Astrocyte (in vitro differentiated cells and primary cell): Measurements from ENCODE around the gene SH2D6. TPM values are rescaled to one million over a fixed set of nuclear protein-coding genes. Genes with fewer than 3 reads are reported as not detected.

Experiments
- DNase-seq: peaks from one replicate; pipeline ENCODE4 v3.0.0-alpha.2; 2010; ENCODE audit warnings: low read depth
- FAIRE-seq: peaks from 2 replicates; lab custom pipeline; 2011; peaks lifted over from hg19 to GRCh38; lab: Jason Lieb, UNC
- H2AFZ ChIP-seq: 2 replicates; pipeline ENCODE4 v1.6.0; 2012; ENCODE audit warnings: low read depth, low read length, inconsistent platforms
- H3K27ac ChIP-seq: 2 replicates; pipeline ENCODE4 v1.5.1; 2011; ENCODE audit warnings: low read depth, low read length, inconsistent platforms
- H3K27me3 ChIP-seq: 2 replicates; pipeline ENCODE4 v1.6.0; 2011; ENCODE audit warnings: low read length, inconsistent platforms; ENCODE audit not compliant: insufficient read depth
- H3K36me3 ChIP-seq: 2 replicates; pipeline ENCODE4 v1.5.1; 2011; ENCODE audit warnings: low read length, inconsistent platforms; ENCODE audit not compliant: insufficient read depth
- H3K4me1 ChIP-seq: 2 replicates; pipeline ENCODE4 v1.5.1; 2011; ENCODE audit warnings: low read length, inconsistent platforms; ENCODE audit not compliant: insufficient read depth
- H3K4me2 ChIP-seq: 2 replicates; pipeline ENCODE4 v1.6.0; 2012; ENCODE audit warnings: low read length, inconsistent platforms
- H3K4me3 ChIP-seq: 2 replicates; pipeline ENCODE4 v1.5.1; 2011; ENCODE audit warnings: low read depth, mild to moderate bottlenecking, low read length, inconsistent platforms; ENCODE audit not compliant: insufficient read depth
- H3K79me2 ChIP-seq: 2 replicates; pipeline ENCODE4 v1.6.0; 2012; ENCODE audit warnings: mild to moderate bottlenecking, low read length, inconsistent platforms; ENCODE audit not compliant: insufficient read depth
- H3K9ac ChIP-seq: 2 replicates; pipeline ENCODE4 v1.6.0; 2012; ENCODE audit warnings: mild to moderate bottlenecking, low read length, inconsistent platforms
- H3K9me3 ChIP-seq: 2 replicates; pipeline ENCODE4 v1.5.1; 2012; ENCODE audit warnings: low read depth, mild to moderate bottlenecking, low read length, inconsistent platforms; ENCODE audit not compliant: insufficient read depth
- H4K20me1 ChIP-seq: 2 replicates; pipeline ENCODE4 v1.6.0; 2012; ENCODE audit warnings: low read length, inconsistent platforms; ENCODE audit not compliant: insufficient read depth
- H3K27ac Mint-ChIP-seq: one replicate; pipeline ENCODE4 v1.8.0; 2021; ENCODE audit warnings: mild to moderate bottlenecking, mixed read lengths; ENCODE audit not compliant: unreplicated experiment
- H3K27me3 Mint-ChIP-seq: one replicate; pipeline ENCODE4 v1.8.0; 2021; ENCODE audit warnings: low read depth, mixed read lengths; ENCODE audit not compliant: unreplicated experiment
- H3K36me3 Mint-ChIP-seq: one replicate; pipeline ENCODE4 v1.8.0; 2021; ENCODE audit warnings: low read depth, mixed read lengths; ENCODE audit not compliant: unreplicated experiment
- H3K4me1 Mint-ChIP-seq: one replicate; pipeline ENCODE4 v1.8.0; 2021; ENCODE audit warnings: low read depth, mixed read lengths; ENCODE audit not compliant: unreplicated experiment
- H3K4me3 Mint-ChIP-seq: one replicate; pipeline ENCODE4 v1.8.0; 2021; ENCODE audit warnings: mild to moderate bottlenecking, moderate library complexity, mixed read lengths; ENCODE audit not compliant: unreplicated experiment
- H3K9me3 Mint-ChIP-seq: one replicate; pipeline ENCODE4 v1.8.0; 2021; ENCODE audit warnings: mild to moderate bottlenecking, mixed read lengths; ENCODE audit not compliant: unreplicated experiment
- CTCF ChIP-seq: IDR thresholded peaks from 2 replicates; pipeline ENCODE4 v1.5.1; 2011; ENCODE audit warnings: low read depth, mild to moderate bottlenecking, inconsistent platforms, low read length, moderate library complexity; ENCODE audit not compliant: insufficient read depth
- EZH2 ChIP-seq: IDR thresholded peaks from 2 replicates; pipeline ENCODE4 v1.6.1; 2012; ENCODE audit warnings: mild to moderate bottlenecking, low read length, inconsistent platforms; ENCODE audit not compliant: insufficient read depth
- total RNA-seq: library from RNA; stranded (reverse); gene quantifications from 2 replicates; pipeline ENCODE4 v1.2.1, GENCODE V29; 2021

Gene SH2D6
- total RNA-seq, 1 donor from 2014 or later, result 0.64 TPM

GRCh38 chr2:85369500-85369899, 49.0 kb upstream of the SH2D6 start:
- H3K27me3 ChIP-seq, result no peaks in the 10 kb centered on the region
- no peak overlapping the region for H3K27ac ChIP-seq
- H3K9me3 ChIP-seq, result no peaks in the 10 kb centered on the region
- Mint-ChIP-seq H3K9me3 (peaks cover 2% of the 10 kb centered on the region), H3K36me3 (peaks cover 25% of the 10 kb centered on the region), H3K27me3 (no peaks in the 10 kb centered on the region), H3K4me3 (no peak overlapping the region), H3K27ac (no peak overlapping the region), H3K4me1 (no peaks in the 10 kb centered on the region)
- H3K36me3 ChIP-seq, result no peaks in the 10 kb centered on the region
- H2AFZ ChIP-seq, result no peak overlapping the region
- FAIRE-seq, result no peak
- H3K4me3 ChIP-seq, result no peak overlapping the region
- TF ChIP-seq CTCF, result no peak
- TF ChIP-seq EZH2, result no peak
- no peaks in the 10 kb centered on the region for H3K4me1 ChIP-seq
- H3K79me2 ChIP-seq, result no peaks in the 10 kb centered on the region
- no peaks in the 10 kb centered on the region for H4K20me1 ChIP-seq
- H3K9ac ChIP-seq, result no peak overlapping the region
- H3K4me2 ChIP-seq, result no peak overlapping the region
- no peak for DNase-seq

- Histone ChIP-seq H3K79me2 (no peaks in the 10 kb centered on the region), H3K27ac (no peak overlapping the region), H3K36me3 (no peaks in the 10 kb centered on the region), H3K27me3 (no peaks in the 10 kb centered on the region), H3K4me1 (no peaks in the 10 kb centered on the region), H3K4me3 (no peak overlapping the region), H3K9me3 (no peaks in the 10 kb centered on the region), H2AFZ (no peak overlapping the region), H3K4me2 (no peak overlapping the region), H3K9ac (no peak overlapping the region), H4K20me1 (no peaks in the 10 kb centered on the region)
- Mint-ChIP-seq H3K27ac (no peak overlapping the region), H3K36me3 (peaks cover 28% of the 10 kb centered on the region), H3K27me3 (no peaks in the 10 kb centered on the region), H3K9me3 (peaks cover 2% of the 10 kb centered on the region), H3K4me1 (peaks cover 2% of the 10 kb centered on the region), H3K4me3 (no peak overlapping the region)
- FAIRE-seq, result no peak
- TF ChIP-seq EZH2 (no peak), CTCF (no peak)
- DNase-seq, result no peak
Observed at GRCh38 chr2:85371045-85371444, 47.5 kb upstream of the SH2D6 start.

- H2AFZ ChIP-seq, result no peak overlapping the region
- H3K27me3 ChIP-seq, result no peaks in the 10 kb centered on the region
- Mint-ChIP-seq H3K9me3 (peaks cover 15% of the 10 kb centered on the region), H3K4me1 (peaks cover 2% of the 10 kb centered on the region), H3K27me3 (no peaks in the 10 kb centered on the region), H3K27ac (no peak overlapping the region), H3K4me3 (no peak overlapping the region), H3K36me3 (peaks cover 45% of the 10 kb centered on the region)
- no peaks in the 10 kb centered on the region for H3K4me1 ChIP-seq
- no peaks in the 10 kb centered on the region for H3K9me3 ChIP-seq
- H3K79me2 ChIP-seq, result no peaks in the 10 kb centered on the region
- H3K9ac ChIP-seq, result no peak overlapping the region
- H4K20me1 ChIP-seq, result no peaks in the 10 kb centered on the region
- no peak overlapping the region for H3K27ac ChIP-seq
- TF ChIP-seq CTCF (no peak), EZH2 (no peak)
- H3K4me2 ChIP-seq, result no peak overlapping the region
- peaks cover 15% of the 10 kb centered on the region for H3K36me3 ChIP-seq
- FAIRE-seq (no peak), DNase-seq (peak; percentile 18)
- H3K4me3 ChIP-seq, result no peak overlapping the region
Observed at GRCh38 chr2:85376291-85377065, 42.0 kb upstream of the SH2D6 start.
